ENCODE results near the gene ANKRD50. TPM values are rescaled to one million over a fixed set of nuclear protein-coding genes. Genes with fewer than 3 reads are reported as not detected.

Gene ANKRD50
- total RNA-seq, 3 donors from 2014 or later: 8.2 to 16.7 (median 11.0) TPM

DNA sequence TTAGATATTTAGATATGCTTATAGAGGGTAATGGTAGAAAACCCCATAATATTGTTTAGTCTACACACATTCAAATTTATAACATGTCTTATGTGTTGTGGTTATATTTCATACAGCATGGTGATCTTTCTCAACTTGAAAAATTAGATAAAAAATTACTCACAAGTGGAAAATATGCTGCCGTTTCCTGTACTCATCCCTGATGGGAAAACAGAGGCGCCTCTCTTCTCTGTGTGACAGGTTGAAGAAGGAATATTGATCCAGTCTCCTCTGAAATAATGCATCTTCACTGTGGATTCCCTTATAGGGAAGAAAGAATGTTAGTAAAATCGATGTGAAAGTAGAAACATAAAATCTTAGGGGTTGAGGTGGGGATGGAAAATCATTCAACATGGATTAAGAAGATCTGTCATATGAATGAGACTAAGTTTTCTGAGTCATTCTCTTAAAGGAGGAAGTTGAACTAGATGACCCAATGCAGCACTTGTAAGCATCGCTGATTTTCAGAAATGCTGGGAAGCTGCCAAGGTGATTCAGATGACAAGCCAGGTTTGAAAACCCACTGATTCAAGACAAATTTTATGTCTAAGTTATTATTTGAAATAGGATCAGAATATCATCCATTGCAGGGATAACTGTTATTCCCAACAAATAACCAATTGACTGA, 70.7 kb downstream of the ANKRD50 start:
- H3K4me1 ChIP-seq (ENCODE audit: low read depth): no peaks in the 10 kb centered on the region
- TF ChIP-seq, protein P1, sequence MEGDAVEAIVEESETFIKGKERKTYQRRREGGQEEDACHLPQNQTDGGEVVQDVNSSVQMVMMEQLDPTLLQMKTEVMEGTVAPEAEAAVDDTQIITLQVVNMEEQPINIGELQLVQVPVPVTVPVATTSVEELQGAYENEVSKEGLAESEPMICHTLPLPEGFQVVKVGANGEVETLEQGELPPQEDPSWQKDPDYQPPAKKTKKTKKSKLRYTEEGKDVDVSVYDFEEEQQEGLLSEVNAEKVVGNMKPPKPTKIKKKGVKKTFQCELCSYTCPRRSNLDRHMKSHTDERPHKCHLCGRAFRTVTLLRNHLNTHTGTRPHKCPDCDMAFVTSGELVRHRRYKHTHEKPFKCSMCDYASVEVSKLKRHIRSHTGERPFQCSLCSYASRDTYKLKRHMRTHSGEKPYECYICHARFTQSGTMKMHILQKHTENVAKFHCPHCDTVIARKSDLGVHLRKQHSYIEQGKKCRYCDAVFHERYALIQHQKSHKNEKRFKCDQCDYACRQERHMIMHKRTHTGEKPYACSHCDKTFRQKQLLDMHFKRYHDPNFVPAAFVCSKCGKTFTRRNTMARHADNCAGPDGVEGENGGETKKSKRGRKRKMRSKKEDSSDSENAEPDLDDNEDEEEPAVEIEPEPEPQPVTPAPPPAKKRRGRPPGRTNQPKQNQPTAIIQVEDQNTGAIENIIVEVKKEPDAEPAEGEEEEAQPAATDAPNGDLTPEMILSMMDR (IDR thresholded peaks at IDR 0.05): no peak
- no peak overlapping the region for H3K4me3 ChIP-seq
- intact Hi-C loops (cut with DNase I, micrococcal nuclease): no loop called here
- ATAC-seq (no peak), DNase-seq (peak in 1 of 3 donors; percentile 5)
- H3K36me3 ChIP-seq (ENCODE audit: low read depth): no peaks in the 10 kb centered on the region
- H3K9me3 ChIP-seq: no peaks in the 10 kb centered on the region

DNA sequence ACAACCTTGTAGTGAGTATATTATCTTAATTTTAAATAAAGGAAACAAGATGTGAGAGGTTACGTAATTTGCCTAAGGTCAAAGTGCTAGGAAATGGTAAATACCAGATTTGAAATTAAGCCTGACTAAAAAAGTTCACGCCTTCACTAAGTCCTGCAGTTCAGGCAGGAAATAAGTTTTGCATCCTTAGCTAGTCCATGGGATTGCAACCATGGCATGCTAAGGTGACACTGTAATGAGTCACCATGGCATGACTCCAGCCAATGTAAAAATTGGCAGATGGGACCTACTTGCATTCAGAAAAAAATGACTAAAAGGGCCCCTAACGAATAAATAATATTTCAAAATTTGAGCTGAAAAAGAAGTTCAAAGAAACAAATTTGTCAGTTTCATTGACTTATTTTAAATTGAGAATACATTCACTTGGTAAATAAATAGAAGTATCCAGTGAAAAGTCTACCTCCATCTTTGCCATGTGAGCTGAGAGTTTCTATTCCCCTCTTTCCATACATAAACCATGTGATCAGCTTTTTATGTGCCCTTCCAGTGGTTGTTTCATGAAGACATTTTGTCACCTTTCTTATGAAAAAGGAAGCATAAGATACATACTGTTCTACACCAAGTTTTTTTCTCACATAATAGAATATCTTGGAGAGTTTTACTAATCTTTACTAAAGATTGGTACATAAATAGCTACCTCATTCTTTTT, 72.4 kb downstream of the ANKRD50 start:
- no peak for ATAC-seq
- TF ChIP-seq, protein P1 (IDR thresholded peaks at IDR 0.05): no peak
- DNase-seq: no peak
- intact Hi-C loops (cut with DNase I, micrococcal nuclease): no loop called here
- Histone ChIP-seq H3K36me3 (ENCODE audit: low read depth) (no peaks in the 10 kb centered on the region), H3K9me3 (no peaks in the 10 kb centered on the region), H3K4me1 (ENCODE audit: low read depth) (no peaks in the 10 kb centered on the region), H3K4me3 (no peak overlapping the region)

DNA sequence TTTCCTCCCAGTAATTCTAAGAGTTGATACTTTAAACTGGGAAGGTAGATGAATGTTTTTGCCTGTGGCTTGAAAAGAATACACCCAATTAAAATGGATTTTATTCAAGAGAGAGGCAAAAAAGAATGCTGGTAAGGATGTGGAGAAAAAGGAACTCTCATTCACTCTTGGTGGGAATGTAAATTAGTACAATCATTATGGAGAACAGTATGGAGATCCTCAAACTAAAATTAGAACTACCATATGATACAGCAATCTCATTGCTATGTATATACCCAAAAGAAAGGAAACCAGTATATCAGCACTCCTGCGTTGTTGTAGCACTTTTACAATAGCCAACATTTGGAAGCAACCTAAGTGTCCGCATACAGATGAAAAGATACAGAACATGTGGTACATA, 75.2 kb downstream of the ANKRD50 start:
- Histone ChIP-seq H3K9me3 (no peaks in the 10 kb centered on the region), H3K36me3 (ENCODE audit: low read depth) (no peaks in the 10 kb centered on the region), H3K4me3 (no peak overlapping the region), H3K4me1 (ENCODE audit: low read depth) (no peaks in the 10 kb centered on the region)
- TF ChIP-seq, protein P1 (IDR thresholded peaks at IDR 0.05): no peak
- intact Hi-C loops (cut with DNase I, micrococcal nuclease): no loop called here
- DNase-seq (no peak), ATAC-seq (no peak)

DNA sequence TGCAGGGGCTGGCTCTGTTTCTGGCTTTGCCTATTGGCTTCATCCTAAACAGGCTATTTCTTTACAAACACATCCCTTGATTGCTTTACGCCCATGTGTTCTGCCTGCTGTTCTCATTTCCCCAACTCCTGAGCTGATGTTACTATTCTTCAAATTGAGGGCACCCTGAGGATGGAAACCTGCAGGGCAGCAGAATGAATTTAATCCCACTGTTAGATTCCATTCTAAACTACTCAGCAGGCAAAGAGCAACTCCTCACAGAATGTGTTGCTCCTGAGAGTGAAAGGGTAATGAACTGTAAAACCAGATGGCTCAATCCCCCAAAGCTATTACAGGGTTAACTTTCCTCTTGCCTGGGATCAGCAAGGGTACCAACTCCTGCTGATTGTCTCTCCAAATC, 75.7 kb downstream of the ANKRD50 start:
- no peak overlapping the region for H3K4me3 ChIP-seq
- intact Hi-C loops (cut with DNase I, micrococcal nuclease): no loop called here
- no peaks in the 10 kb centered on the region for H3K36me3 ChIP-seq (ENCODE audit: low read depth)
- DNase-seq (no peak), ATAC-seq (no peak)
- no peaks in the 10 kb centered on the region for H3K9me3 ChIP-seq
- no peaks in the 10 kb centered on the region for H3K4me1 ChIP-seq (ENCODE audit: low read depth)
- TF ChIP-seq, protein P1 (IDR thresholded peaks at IDR 0.05): no peak

DNA sequence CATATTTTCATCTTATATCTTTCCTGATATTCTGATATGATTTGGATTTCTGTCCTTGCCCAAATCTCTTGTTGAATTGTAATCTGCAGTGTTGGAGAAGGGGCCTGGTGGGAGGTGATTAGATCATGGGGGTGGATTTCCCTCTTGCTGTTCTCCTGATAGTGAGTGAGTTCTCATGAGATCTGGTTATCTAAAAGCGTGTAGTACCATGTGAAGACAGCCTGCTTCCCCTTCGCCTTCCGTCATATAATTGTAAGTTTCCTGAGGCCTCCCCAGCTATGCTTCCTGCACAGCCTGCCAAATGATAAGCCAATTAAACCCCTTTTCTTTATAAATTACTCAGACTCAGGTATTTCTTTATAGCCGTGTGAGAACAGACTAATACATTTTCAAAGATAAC, 77.2 kb downstream of the ANKRD50 start:
- DNase-seq (no peak), ATAC-seq (no peak)
- Histone ChIP-seq H3K9me3 (no peaks in the 10 kb centered on the region), H3K4me1 (ENCODE audit: low read depth) (no peaks in the 10 kb centered on the region), H3K36me3 (ENCODE audit: low read depth) (no peaks in the 10 kb centered on the region), H3K4me3 (no peak overlapping the region)
- TF ChIP-seq, protein P1 (IDR thresholded peaks at IDR 0.05): no peak
- intact Hi-C loops (cut with DNase I, micrococcal nuclease): no loop called here

All from mucosa of descending colon (tissue), 3 donors.